ENCODE results near the gene SHMT2. TPM values are rescaled to one million over a fixed set of nuclear protein-coding genes. Genes with fewer than 3 reads are reported as not detected.

SHMT2 gene
- total RNA-seq, 1 donor from 2014 or later: 91.3 TPM

Small RNA genes lying within 50 kb of the gene (small RNA-seq; reads per million reads assigned to genes)
- 0.09 reads per million for gene MIR1228

Other genes with a start within 250 kb of the SHMT2 start
- 5.7 TPM for gene ZBTB39, start 223.2 kb upstream of the SHMT2 start, total RNA-seq
- gene TAC3, start 213.2 kb upstream of the SHMT2 start, total RNA-seq: not detected
- not detected for gene MYO1A, start 179.6 kb upstream of the SHMT2 start, total RNA-seq
- gene NEMP1, start 150.9 kb upstream of the SHMT2 start, total RNA-seq: 11.0 TPM
- 38.1 TPM for gene NAB2, start 140.6 kb upstream of the SHMT2 start, total RNA-seq
- gene STAT6, start 118.3 kb upstream of the SHMT2 start, total RNA-seq: 31.8 TPM
- gene LRP1, start 101.2 kb upstream of the SHMT2 start, total RNA-seq: 118 TPM
- 1.0 TPM for gene LRP1-AS, start 82.1 kb upstream of the SHMT2 start, total RNA-seq
- gene NXPH4, start 12.9 kb upstream of the SHMT2 start, total RNA-seq: not detected
- gene STAC3, start 21.5 kb downstream of the SHMT2 start, total RNA-seq: 166 TPM
- 9.9 TPM for gene R3HDM2, start 201.3 kb downstream of the SHMT2 start, total RNA-seq
- not detected for gene INHBC, start 205.1 kb downstream of the SHMT2 start, total RNA-seq
- 1.0 TPM for gene INHBE, start 225.6 kb downstream of the SHMT2 start, total RNA-seq
- gene GLI1, start 230.1 kb downstream of the SHMT2 start, total RNA-seq: 5.2 TPM